Keratinocyte (primary cell): ENCODE results near the gene RELB. TPM values are rescaled to one million over a fixed set of nuclear protein-coding genes. Genes with fewer than 3 reads are reported as not detected.

Experiments
- DNase-seq: peaks from one replicate; pipeline ENCODE4 v3.0.0-alpha.2; 2011; ENCODE audit warnings: low read depth, missing footprints, low spot score
- FAIRE-seq: peaks from 2 replicates; lab custom pipeline; 2011; peaks lifted over from hg19 to GRCh38; lab: Jason Lieb, UNC
- H2AFZ ChIP-seq: 2 replicates; pipeline ENCODE4 v1.6.0; 2012; ENCODE audit warnings: low read length, control low read depth, inconsistent platforms; ENCODE audit not compliant: control insufficient read depth
- H3K27ac ChIP-seq: 2 replicates; pipeline ENCODE4 v1.5.1; 2011; ENCODE audit warnings: low read length; ENCODE audit not compliant: control insufficient read depth, insufficient read depth
- H3K27me3 ChIP-seq: 3 replicates; pipeline ENCODE4 v1.6.0; 2011; ENCODE audit warnings: low read length; ENCODE audit not compliant: control insufficient read depth, insufficient read depth; ENCODE audit errors: extremely low read depth
- H3K36me3 ChIP-seq, 2 experiments: 2 replicates in 1 of 2; 3 replicates in 1 of 2; pipeline ENCODE4 v1.5.1; 2011; ENCODE audit warnings: low read length in 2 of 2, mild to moderate bottlenecking in 1 of 2; ENCODE audit not compliant: control insufficient read depth in 2 of 2, insufficient read depth in 2 of 2; ENCODE audit errors: extremely low read depth in 1 of 2
- H3K4me1 ChIP-seq: 3 replicates; pipeline ENCODE4 v1.5.1; 2011; ENCODE audit warnings: low read length; ENCODE audit not compliant: control insufficient read depth, insufficient read depth; ENCODE audit errors: extremely low read depth
- H3K4me2 ChIP-seq: 3 replicates; pipeline ENCODE4 v1.6.0; 2011; ENCODE audit warnings: low read depth, low read length; ENCODE audit not compliant: control insufficient read depth, insufficient read depth; ENCODE audit errors: extremely low read depth
- H3K4me3 ChIP-seq, 3 experiments: fragments of 200-600 bp in 1 of 3; sonication (generic) in 1 of 3; 2 replicates in 2 of 3; 3 replicates in 1 of 3; pipeline ENCODE4 v1.5.1; 2011 to 2016; ENCODE audit warnings: low read length in 3 of 3, mild to moderate bottlenecking in 3 of 3, control low read depth in 2 of 3, inconsistent platforms in 1 of 3, low read depth in 1 of 3, mixed read lengths in 1 of 3, mixed run types in 1 of 3, moderate library complexity in 1 of 3; ENCODE audit not compliant: control insufficient read depth in 2 of 3, insufficient read depth in 2 of 3; ENCODE audit errors: extremely low read depth in 1 of 3
- H3K79me2 ChIP-seq: 2 replicates; pipeline ENCODE4 v1.6.0; 2012; ENCODE audit warnings: low read length; ENCODE audit not compliant: control insufficient read depth, insufficient read depth
- H3K9ac ChIP-seq: 3 replicates; pipeline ENCODE4 v1.6.0; 2011; ENCODE audit warnings: low read length; ENCODE audit not compliant: control insufficient read depth, insufficient read depth; ENCODE audit errors: extremely low read depth
- H3K9me1 ChIP-seq: 3 replicates; pipeline ENCODE4 v1.6.0; 2011; ENCODE audit warnings: low read length; ENCODE audit not compliant: control insufficient read depth, insufficient read depth; ENCODE audit errors: extremely low read depth
- H3K9me3 ChIP-seq: 2 replicates; pipeline ENCODE4 v1.5.1; 2012; ENCODE audit warnings: low read depth, low read length; ENCODE audit not compliant: control insufficient read depth
- H4K20me1 ChIP-seq: 3 replicates; pipeline ENCODE4 v1.6.0; 2011; ENCODE audit warnings: low read length; ENCODE audit not compliant: control insufficient read depth, insufficient read depth; ENCODE audit errors: extremely low read depth
- EZH2 ChIP-seq: IDR thresholded peaks from one replicate; pipeline ENCODE4 v1.6.1; 2012; ENCODE audit warnings: inconsistent platforms, mild to moderate bottlenecking, low read length, moderate library complexity
- dilution Hi-C: fragments of 300-500 bp; cut with MboI; formaldehyde crosslinking; loops from one replicate; pipeline ENCODE4 v1.7.0; 2020; ENCODE audit warnings: low sequenced_read_pairs; ENCODE audit not compliant: extremely low pct_ligation_motif_present
- polyA plus RNA-seq, 5 experiments: library from polyadenylated mRNA; depleted of rRNA in 3 of 5; stranded (reverse) in 3 of 5; stranded (forward) in 1 of 5; unstranded in 1 of 5; fragments of >200 nt; gene quantifications; 1 replicate in 1 of 5; 2 replicates in 3 of 5; 3 replicates in 1 of 5; pipeline versions ENCODE4 v1.2.1 to v1.2.3, GENCODE V29; 2011 to 2012; ENCODE audit warnings: missing spikeins in 2 of 5, low read depth in 1 of 5, low replicate concordance in 1 of 5
- TF ChIP-seq, protein P1 (sequence below), 3 experiments: IDR thresholded peaks in 1 of 3; conservative IDR thresholded peaks in 1 of 3; optimal IDR thresholded peaks in 1 of 3; 2 replicates in 2 of 3; 3 replicates in 1 of 3; pipeline versions ENCODE3 to v1.5.1; 2011; ENCODE audit warnings: low read length in 3 of 3, mild to moderate bottlenecking in 3 of 3, moderate library complexity in 2 of 3, control low read depth in 1 of 3, inconsistent platforms in 1 of 3; ENCODE audit not compliant: insufficient read depth in 2 of 3; ENCODE audit errors: extremely low read depth in 1 of 3

The RELB gene
- polyA plus RNA-seq, 1 donor (not counting 4 experiments of a cell fraction or from before 2014, with no cell fraction given) = 3.6 TPM

DNA sequence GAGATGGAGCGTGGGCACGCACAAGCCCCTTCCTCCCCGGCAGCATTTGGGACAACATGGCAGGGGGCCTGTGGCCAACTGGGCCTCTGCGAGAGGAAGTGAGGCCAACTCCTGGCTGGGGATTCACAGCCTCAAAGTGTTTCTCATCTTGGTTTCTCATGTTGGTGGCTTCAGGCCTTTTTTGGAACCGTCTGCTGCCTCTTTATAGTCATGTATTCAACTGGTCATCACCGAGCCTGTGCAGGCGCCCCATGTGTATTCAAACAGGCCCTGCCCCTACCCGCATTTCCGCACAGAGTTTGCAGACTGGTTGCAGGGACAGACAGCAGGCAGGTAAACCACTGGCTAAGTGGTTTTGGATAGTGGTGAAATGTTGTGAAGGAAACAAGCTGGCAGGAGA, 17.3 kb upstream of the RELB start:
- Histone ChIP-seq H4K20me1 (no peaks in the 10 kb centered on the region), H3K9me3 (no peaks in the 10 kb centered on the region), H2AFZ (no peak overlapping the region), H3K4me2 (no peak overlapping the region), H3K9ac (no peak overlapping the region), H3K27ac (no peak overlapping the region), H3K9me1 (no peaks in the 10 kb centered on the region), H3K4me3 (no peak overlapping the region), H3K36me3 (peaks cover 15 to 27% of the 10 kb centered on the region in 2 experiments), H3K79me2 (no peaks in the 10 kb centered on the region), H3K4me1 (no peaks in the 10 kb centered on the region), H3K27me3 (no peaks in the 10 kb centered on the region)
- dilution Hi-C loops = no loop called here
- DNase-seq (no peak), FAIRE-seq (no peak)
- TF ChIP-seq, protein P1, sequence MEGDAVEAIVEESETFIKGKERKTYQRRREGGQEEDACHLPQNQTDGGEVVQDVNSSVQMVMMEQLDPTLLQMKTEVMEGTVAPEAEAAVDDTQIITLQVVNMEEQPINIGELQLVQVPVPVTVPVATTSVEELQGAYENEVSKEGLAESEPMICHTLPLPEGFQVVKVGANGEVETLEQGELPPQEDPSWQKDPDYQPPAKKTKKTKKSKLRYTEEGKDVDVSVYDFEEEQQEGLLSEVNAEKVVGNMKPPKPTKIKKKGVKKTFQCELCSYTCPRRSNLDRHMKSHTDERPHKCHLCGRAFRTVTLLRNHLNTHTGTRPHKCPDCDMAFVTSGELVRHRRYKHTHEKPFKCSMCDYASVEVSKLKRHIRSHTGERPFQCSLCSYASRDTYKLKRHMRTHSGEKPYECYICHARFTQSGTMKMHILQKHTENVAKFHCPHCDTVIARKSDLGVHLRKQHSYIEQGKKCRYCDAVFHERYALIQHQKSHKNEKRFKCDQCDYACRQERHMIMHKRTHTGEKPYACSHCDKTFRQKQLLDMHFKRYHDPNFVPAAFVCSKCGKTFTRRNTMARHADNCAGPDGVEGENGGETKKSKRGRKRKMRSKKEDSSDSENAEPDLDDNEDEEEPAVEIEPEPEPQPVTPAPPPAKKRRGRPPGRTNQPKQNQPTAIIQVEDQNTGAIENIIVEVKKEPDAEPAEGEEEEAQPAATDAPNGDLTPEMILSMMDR (optimal IDR thresholded peaks at IDR 0.05 in 1 of 3, IDR thresholded peaks at IDR 0.05 in 1 of 3, conservative IDR thresholded peaks at IDR 0.05 in 1 of 3; ENCODE audit: extremely low read depth in 1 of 3, insufficient read depth in 2 of 3, low read length in 3 of 3) = no peak
- no peak for TF ChIP-seq EZH2

DNA sequence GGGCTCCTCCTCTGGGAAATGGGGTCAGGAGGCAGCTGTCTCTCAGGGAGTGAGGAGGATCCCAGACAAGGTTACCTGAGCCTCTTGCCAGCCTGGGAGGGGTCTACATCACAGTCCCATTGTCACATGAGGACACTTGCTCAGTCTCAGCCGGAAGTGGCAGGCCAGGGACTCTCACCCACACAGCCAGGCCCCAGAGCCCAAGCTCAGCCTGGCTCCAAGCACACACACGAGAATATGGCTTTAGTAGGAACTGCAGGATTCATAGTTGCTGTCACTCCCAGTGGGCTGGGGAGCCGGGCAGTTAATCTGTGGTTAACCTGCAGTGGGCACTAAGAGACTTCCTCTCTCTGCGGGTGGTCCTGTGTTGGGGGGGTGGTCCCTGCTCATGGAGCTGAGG, 15.8 kb upstream of the RELB start:
- TF ChIP-seq, protein P1 (optimal IDR thresholded peaks at IDR 0.05 in 1 of 3, IDR thresholded peaks at IDR 0.05 in 1 of 3, conservative IDR thresholded peaks at IDR 0.05 in 1 of 3; ENCODE audit: extremely low read depth in 1 of 3, insufficient read depth in 2 of 3, low read length in 3 of 3) = no peak
- TF ChIP-seq EZH2 = no peak
- H3K4me3 ChIP-seq = no peak overlapping the region
- FAIRE-seq (no peak), DNase-seq (no peak)
- H3K9ac ChIP-seq = no peak overlapping the region
- no peaks in the 10 kb centered on the region for H3K9me3 ChIP-seq
- no peaks in the 10 kb centered on the region for H4K20me1 ChIP-seq
- no peaks in the 10 kb centered on the region for H3K79me2 ChIP-seq
- no peaks in the 10 kb centered on the region for H3K27me3 ChIP-seq
- no peak overlapping the region for H3K27ac ChIP-seq
- dilution Hi-C loops = no loop called here
- no peak overlapping the region for H3K4me2 ChIP-seq
- no peaks in the 10 kb centered on the region for H3K4me1 ChIP-seq
- H3K9me1 ChIP-seq = no peaks in the 10 kb centered on the region
- no peak overlapping the region for H2AFZ ChIP-seq
- H3K36me3 ChIP-seq = peaks cover 24 to 25% of the 10 kb centered on the region in 2 experiments
